H1 (cell line): ENCODE results near the gene POU5F1. TPM values are rescaled to one million over a fixed set of nuclear protein-coding genes. Genes with fewer than 3 reads are reported as not detected.

Experiments
- ASH2L ChIP-seq: fragments of 200-600, 300-600 bp; sonication (generic); IDR thresholded peaks from one replicate; pipeline ENCODE4 v1.7.1; 2017; ENCODE audit warnings: low read length
- EGR1 ChIP-seq: IDR thresholded peaks from 2 replicates; pipeline ENCODE4 v1.6.1; 2011; ENCODE audit warnings: low read depth, low read length, borderline replicate concordance
- GABPA ChIP-seq: IDR thresholded peaks from 2 replicates; pipeline ENCODE4 v1.6.1; 2011; ENCODE audit warnings: mild to moderate bottlenecking, low read length, moderate library complexity, borderline replicate concordance; ENCODE audit not compliant: insufficient read depth
- RAD21 ChIP-seq, 2 experiments: IDR thresholded peaks in 1 of 2; conservative IDR thresholded peaks in 1 of 2; 2 replicates each; pipeline ENCODE4 v1.6.1; 2011; ENCODE audit warnings: low read depth in 2 of 2, low read length in 2 of 2, improper control_type of control experiment in 1 of 2, inconsistent platforms in 1 of 2, mild to moderate bottlenecking in 1 of 2, moderate library complexity in 1 of 2
- RXRA ChIP-seq: IDR thresholded peaks from 2 replicates; pipeline ENCODE4 v1.6.1; 2011; ENCODE audit warnings: low read depth, mild to moderate bottlenecking, low read length, moderate library complexity; ENCODE audit not compliant: insufficient read depth
- SP2 ChIP-seq: IDR thresholded peaks from 2 replicates; pipeline ENCODE4 v1.6.1; 2012; ENCODE audit warnings: mild to moderate bottlenecking, low read length, inconsistent platforms
- SUZ12 ChIP-seq: fragments of 200-600 bp; sonication (generic); IDR thresholded peaks from 2 replicates; pipeline ENCODE4 v1.6.1; 2012; ENCODE audit warnings: mild to moderate bottlenecking, inconsistent platforms, low read length, moderate library complexity, mixed read lengths
- TCF12 ChIP-seq: IDR thresholded peaks from 2 replicates; pipeline ENCODE4 v1.6.1; 2011; ENCODE audit warnings: low read depth, mild to moderate bottlenecking, low read length
- USF2 ChIP-seq: IDR thresholded peaks from 2 replicates; pipeline ENCODE4 v1.6.1; 2011; ENCODE audit warnings: low read length, improper control_type of control experiment
- polyA plus RNA-seq, 7 experiments: library from polyadenylated mRNA; depleted of rRNA in 3 of 7; stranded (reverse) in 5 of 7; unstranded in 2 of 7; fragments of >200 nt in 5 of 7; fragments of 200-250 nt in 2 of 7; gene quantifications; 1 replicate in 5 of 7; 2 replicates in 1 of 7; 4 replicates in 1 of 7; pipeline versions ENCODE4 v1.2.1 to v1.2.3, GENCODE V29; 2011 to 2013; ENCODE audit warnings: missing spikeins in 2 of 7, mixed read lengths in 2 of 7
- total RNA-seq: library from RNA; stranded (reverse); fragmentation: NEBNext Ultra II Directional; extraction: Animal tissue kit (Norgen Biotek cat#: 25700); gene quantifications from 2 replicates; pipeline ENCODE4 v1.2.1, GENCODE V29; 2021

POU5F1 gene
- total and polyA plus RNA-seq, 2 of the 8 experiments (the other 6 are each of a cell fraction or from before 2014, with no cell fraction given), result 2,437 to 2,526 TPM

GRCh38 chr6:31152781-31153180, 17.7 kb downstream of the POU5F1 start (continued):
- TF ChIP-seq RAD21 (IDR thresholded peaks at IDR 0.05 in 1 of 2, conservative IDR thresholded peaks at IDR 0.05 in 1 of 2; ENCODE audit: low read depth in 2 of 2, low read length in 2 of 2), result no peak
- no peak for TF ChIP-seq TCF12
- TF ChIP-seq ASH2L, result no peak
- TF ChIP-seq SUZ12, result no peak
- TF ChIP-seq SP2, result no peak
- no peak for TF ChIP-seq USF2
- no peak for TF ChIP-seq GABPA
- no peak for TF ChIP-seq RXRA
- TF ChIP-seq EGR1, result no peak
- TF ChIP-seq, all 59 proteins: peak for 0
